Measurements from ENCODE around the gene BAIAP2L1. TPM values are rescaled to one million over a fixed set of nuclear protein-coding genes. Genes with fewer than 3 reads are reported as not detected.
A peak's percentile ranks its signal among the peaks of the same experiment; 100 is the strongest.

The BAIAP2L1 gene
- total and polyA plus RNA-seq, 9 of the 15 experiments (the other 6 are each of a cell fraction or from before 2014, with no cell fraction given), result 4.2 to 29.8 (median 15.5) TPM

- TF ChIP-seq ILF3 (IDR thresholded peaks at IDR 0.05; ENCODE audit: borderline replicate concordance) (no peak), PTTG1 (tag; IDR thresholded peaks at IDR 0.05; ENCODE audit: low read depth) (no peak), THRA (IDR thresholded peaks at IDR 0.05) (no peak), USF2 (CRISPR knock-in tag; IDR thresholded peaks at IDR 0.05) (0 out of 2 replicates have a peak, but pooled peaks have one; percentile 13), POLR2H (tag; IDR thresholded peaks at IDR 0.05; ENCODE audit: low read depth) (no peak), MIER1 (IDR thresholded peaks at IDR 0.05; ENCODE audit: low read depth) (no peak), CHAMP1 (IDR thresholded peaks at IDR 0.05) (no peak), RBM39 (optimal IDR thresholded peaks at IDR 0.05; ENCODE audit: low read depth, low read length) (no peak), CBX8 (IDR thresholded peaks at IDR 0.05; ENCODE audit: borderline replicate concordance, extremely low read depth, low read depth, low read length, poor library complexity, severe bottlenecking) (no peak), NR2C2 (CRISPR knock-in tag; IDR thresholded peaks at IDR 0.05) (no peak), NR2C2 (tag; IDR thresholded peaks at IDR 0.05) (peak; percentile 54; the same call in 1 of the 2 replicates), ARHGAP35 (IDR thresholded peaks at IDR 0.05; ENCODE audit: partially characterized antibody) (no peak), ATF1 (CRISPR knock-in tag; IDR thresholded peaks at IDR 0.05) (no peak), ATF1 (tag; IDR thresholded peaks at IDR 0.05) (no peak), PCBP1 (IDR thresholded peaks at IDR 0.05; ENCODE audit: low read depth, low read length, poor library complexity, severe bottlenecking) (no peak), NR1H2 (CRISPR knock-in tag; IDR thresholded peaks at IDR 0.05) (no peak), ILK (tag; IDR thresholded peaks at IDR 0.05; ENCODE audit: borderline replicate concordance, low read depth) (no peak), CBX2 (IDR thresholded peaks at IDR 0.05; ENCODE audit: insufficient read depth, low read length, poor library complexity, severe bottlenecking) (no peak), NR3C1 (CRISPR knock-in tag; IDR thresholded peaks at IDR 0.05) (no peak)
These were observed 40.4 kb downstream of the BAIAP2L1 start (continued) for GRCh38 chr7:98360221-98361130.
